Sigmoid colon (tissue), 4 donors: Measurements from ENCODE around the gene CYP27B1.

ENCODE experiments used
- EP300 ChIP-seq, 4 donors: sonication (generic); formaldehyde crosslinking; IDR thresholded peaks; one replicate each; pipeline ENCODE4 v1.6.1; 2017; ENCODE audit warnings: antibody characterized with exemption in 4 of 4
- POLR2A ChIP-seq, 2 donors: fragments of 450-650 bp; IDR thresholded peaks; one replicate each; pipeline ENCODE4 v1.6.1; 2016; ENCODE audit warnings: antibody characterized with exemption in 2 of 2, mild to moderate bottlenecking in 2 of 2, moderate library complexity in 2 of 2
- POLR2AphosphoS5 ChIP-seq, 4 donors: sonication (generic); formaldehyde crosslinking; IDR thresholded peaks; one replicate each; pipeline ENCODE4 v1.6.1; 2017; ENCODE audit warnings: antibody characterized with exemption in 4 of 4
- TF ChIP-seq, protein P1 (sequence below), 4 experiments: fragments of 450-650 bp in 3 of 4; fragments of 200-600 bp in 1 of 4; IDR thresholded peaks; one replicate each; pipeline ENCODE4 v1.5.1; 2016 to 2019; ENCODE audit warnings: antibody characterized with exemption in 4 of 4, mild to moderate bottlenecking in 3 of 4, moderate library complexity in 2 of 4

DNA sequence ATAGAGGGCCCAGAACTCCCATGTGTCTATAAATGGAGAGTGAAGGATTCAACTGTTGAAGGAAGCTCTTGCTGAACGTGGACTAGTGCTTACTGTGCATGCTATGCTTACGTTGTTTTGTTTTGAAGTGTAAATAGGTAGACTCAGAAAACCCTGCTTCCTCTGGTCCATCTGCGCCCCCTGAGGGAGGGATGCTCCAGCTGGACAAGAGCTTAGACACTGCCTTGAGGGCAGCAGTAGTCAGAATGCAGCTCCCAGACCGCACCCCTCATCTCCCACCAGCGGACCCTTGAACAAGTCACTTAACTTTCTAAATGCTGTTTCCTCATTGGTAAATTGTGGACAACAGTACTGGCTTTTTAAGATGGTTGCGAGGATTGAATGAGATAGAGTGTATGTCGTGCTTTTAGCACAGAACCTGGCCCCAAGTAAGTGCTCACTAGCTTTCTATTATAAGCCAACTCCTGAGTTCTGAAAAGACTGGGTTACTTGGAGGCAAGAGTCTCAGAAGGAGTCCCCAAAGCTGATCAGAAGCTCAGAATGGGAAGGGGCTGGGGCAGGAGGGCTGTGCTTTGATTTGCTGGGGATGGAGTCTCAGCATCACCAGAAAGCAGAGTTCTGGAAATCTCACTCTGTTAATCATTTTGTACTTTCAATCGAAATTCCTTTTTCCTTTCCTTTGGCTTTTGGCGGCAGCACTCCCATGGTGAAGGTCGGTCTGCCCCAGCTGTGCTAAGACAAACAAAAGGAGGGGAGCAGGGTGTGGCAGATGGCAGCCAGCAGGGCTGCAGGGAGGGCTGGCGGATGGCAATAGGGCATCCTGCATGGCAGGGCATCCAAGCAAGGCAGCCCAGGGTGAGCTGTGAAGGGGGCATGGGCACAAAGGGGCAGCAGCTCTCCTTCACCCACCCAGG lies 43.9 kb downstream of the CYP27B1 start:
- TF ChIP-seq, protein P1, sequence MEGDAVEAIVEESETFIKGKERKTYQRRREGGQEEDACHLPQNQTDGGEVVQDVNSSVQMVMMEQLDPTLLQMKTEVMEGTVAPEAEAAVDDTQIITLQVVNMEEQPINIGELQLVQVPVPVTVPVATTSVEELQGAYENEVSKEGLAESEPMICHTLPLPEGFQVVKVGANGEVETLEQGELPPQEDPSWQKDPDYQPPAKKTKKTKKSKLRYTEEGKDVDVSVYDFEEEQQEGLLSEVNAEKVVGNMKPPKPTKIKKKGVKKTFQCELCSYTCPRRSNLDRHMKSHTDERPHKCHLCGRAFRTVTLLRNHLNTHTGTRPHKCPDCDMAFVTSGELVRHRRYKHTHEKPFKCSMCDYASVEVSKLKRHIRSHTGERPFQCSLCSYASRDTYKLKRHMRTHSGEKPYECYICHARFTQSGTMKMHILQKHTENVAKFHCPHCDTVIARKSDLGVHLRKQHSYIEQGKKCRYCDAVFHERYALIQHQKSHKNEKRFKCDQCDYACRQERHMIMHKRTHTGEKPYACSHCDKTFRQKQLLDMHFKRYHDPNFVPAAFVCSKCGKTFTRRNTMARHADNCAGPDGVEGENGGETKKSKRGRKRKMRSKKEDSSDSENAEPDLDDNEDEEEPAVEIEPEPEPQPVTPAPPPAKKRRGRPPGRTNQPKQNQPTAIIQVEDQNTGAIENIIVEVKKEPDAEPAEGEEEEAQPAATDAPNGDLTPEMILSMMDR (IDR thresholded peaks at IDR 0.05), result no peak
- TF ChIP-seq POLR2AphosphoS5 (IDR thresholded peaks at IDR 0.05), result no peak
- no peak for TF ChIP-seq POLR2A (IDR thresholded peaks at IDR 0.05)
- no peak for TF ChIP-seq EP300 (IDR thresholded peaks at IDR 0.05)
